B cell (primary cell): ENCODE results near the gene SLC22A6. TPM values are rescaled to one million over a fixed set of nuclear protein-coding genes. Genes with fewer than 3 reads are reported as not detected.

Experiments used
- ATAC-seq: fragments of 200-7000 bp; cut with Tn5 transposase; one replicate; pipeline ENCODE4 v1.10.0; 2021; ENCODE audit warnings: low read depth, mild to moderate bottlenecking, moderate number of reproducible peaks, moderate library complexity
- CTCF ChIA-PET: fragments of 350-600 bp; sonication (Branson Sonifier 250); formaldehyde crosslinking; loops from one replicate; lab custom pipeline; 2021; ENCODE audit warnings: antibody characterized with exemption, inconsistent platforms; lab: Charles Lee
- POLR2A ChIA-PET: fragments of 350-600 bp; sonication (Branson Sonifier 250); formaldehyde crosslinking; loops from one replicate; lab custom pipeline; 2021; ENCODE audit warnings: antibody characterized with exemption; lab: Charles Lee
- DNase-seq: peaks from one replicate; pipeline ENCODE4 v3.0.0; 2013
- H2AFZ ChIP-seq: 2 replicates; pipeline ENCODE4 v1.6.1; 2012; ENCODE audit warnings: mild to moderate bottlenecking, low read depth, low read length; ENCODE audit not compliant: insufficient read depth, poor library complexity, severe bottlenecking
- H3K27ac ChIP-seq, 2 donors: 1 replicate in 1 of 2; 2 replicates in 1 of 2; pipeline ENCODE4 v1.5.1; 2012 to 2013; ENCODE audit warnings: low read length in 2 of 2, mild to moderate bottlenecking in 2 of 2, moderate library complexity in 1 of 2
- H3K27me3 ChIP-seq, 4 experiments: fragments of 200-600 bp in 1 of 4; sonication (generic) in 1 of 4; replicated peaks in 1 of 4; 1 replicate in 2 of 4; 2 replicates in 2 of 4; pipeline versions ENCODE4 v1.6.1 to v1.7.0; 2013 to 2016; ENCODE audit warnings: low read length in 3 of 4, mild to moderate bottlenecking in 2 of 4, mixed read lengths in 1 of 4, moderate library complexity in 1 of 4; ENCODE audit not compliant: insufficient read depth in 4 of 4, control insufficient read depth in 3 of 4; ENCODE audit errors: control extremely low read depth in 1 of 4
- H3K36me3 ChIP-seq, 2 experiments: replicated peaks in 1 of 2; 1 replicate in 1 of 2; 2 replicates in 1 of 2; pipeline versions ENCODE4 v1.6.1 to v1.7.1; 2013; ENCODE audit warnings: low read length in 1 of 2; ENCODE audit not compliant: insufficient read depth in 2 of 2, control insufficient read depth in 1 of 2; ENCODE audit errors: control extremely low read depth in 1 of 2, extremely low read depth in 1 of 2
- H3K4me1 ChIP-seq, 2 donors: fragments of 200-600 bp in 1 of 2; sonication (generic) in 1 of 2; 1 replicate in 1 of 2; 2 replicates in 1 of 2; pipeline versions ENCODE4 v1.5.1 to v1.6.1; 2013 to 2017; ENCODE audit warnings: low read length in 2 of 2; ENCODE audit not compliant: control insufficient read depth in 2 of 2, insufficient read depth in 2 of 2
- H3K4me2 ChIP-seq: replicated peaks from 2 replicates; pipeline ENCODE3; 2012; ENCODE audit warnings: mild to moderate bottlenecking, low read depth, low read length; ENCODE audit not compliant: poor library complexity, severe bottlenecking
- H3K4me3 ChIP-seq, 5 experiments: fragments of 200-600 bp in 1 of 5; sonication (generic) in 1 of 5; 1 replicate in 3 of 5; 2 replicates in 2 of 5; pipeline versions ENCODE4 v1.5.1 to v1.7.0; 2011 to 2016; ENCODE audit warnings: low read length in 4 of 5, mild to moderate bottlenecking in 4 of 5, low read depth in 2 of 5, control low read depth in 1 of 5, moderate library complexity in 1 of 5; ENCODE audit not compliant: insufficient read depth in 1 of 5; ENCODE audit errors: control extremely low read depth in 1 of 5, extremely low read depth in 1 of 5
- H3K79me2 ChIP-seq: fragments of 200-600 bp; sonication (generic); one replicate; pipeline ENCODE4 v1.6.0; 2016; ENCODE audit warnings: low read length; ENCODE audit not compliant: control insufficient read depth, insufficient read depth
- H3K9ac ChIP-seq: fragments of 200-600 bp; sonication (generic); 2 replicates; pipeline ENCODE4 v1.6.1; 2017; ENCODE audit warnings: mild to moderate bottlenecking, low read length, moderate library complexity
- H3K9me3 ChIP-seq, 3 donors: one replicate each; pipeline versions ENCODE4 v1.6.1 to v1.7.1; 2013; ENCODE audit warnings: low read length in 2 of 3; ENCODE audit not compliant: control insufficient read depth in 2 of 3, insufficient read depth in 1 of 3; ENCODE audit errors: control extremely low read depth in 1 of 3
- H4K20me1 ChIP-seq: 2 replicates; pipeline ENCODE4 v1.6.0; 2012; ENCODE audit warnings: mild to moderate bottlenecking, low read length; ENCODE audit not compliant: insufficient read depth, control insufficient read depth, poor library complexity, severe bottlenecking
- H3K27ac Mint-ChIP-seq: one replicate; pipeline ENCODE4 v1.8.0; 2021; ENCODE audit warnings: mixed read lengths
- H3K27me3 Mint-ChIP-seq: one replicate; pipeline ENCODE4 v1.8.0; 2021; ENCODE audit warnings: mixed read lengths
- H3K4me1 Mint-ChIP-seq: one replicate; pipeline ENCODE4 v1.8.0; 2021; ENCODE audit warnings: mixed read lengths
- H3K4me3 Mint-ChIP-seq: one replicate; pipeline ENCODE4 v1.8.0; 2021; ENCODE audit warnings: mixed read lengths
- H3K9me3 Mint-ChIP-seq: one replicate; pipeline ENCODE4 v1.8.0; 2022; ENCODE audit warnings: mixed read lengths; ENCODE audit not compliant: insufficient read depth
- CTCF ChIP-seq: fragments of 200-600 bp; IDR thresholded peaks from one replicate; pipeline ENCODE4 v1.8.0; 2022; ENCODE audit warnings: antibody characterized with exemption, mild to moderate bottlenecking
- EZH2 ChIP-seq: IDR thresholded peaks from 2 replicates; pipeline ENCODE4 v1.6.1; 2012; ENCODE audit warnings: borderline replicate concordance, low read depth, mild to moderate bottlenecking, moderate library complexity, low read length; ENCODE audit not compliant: insufficient read depth, poor library complexity, severe bottlenecking
- WGBS: methylation state at CpG from one replicate; pipeline ENCODE4 v1.1.5; 2013; ENCODE audit warnings: missing lambda C conversion rate; ENCODE audit not compliant: insufficient coverage; 5-methylcytosine and 5-hydroxymethylcytosine counted together
- intact Hi-C: fragments of 100-400 bp; cut with micrococcal nuclease; formaldehyde crosslinking; loops from one replicate; pipeline ENCODE4 v1.10.0; 2022
- polyA plus RNA-seq: library from polyadenylated mRNA; depleted of rRNA; stranded (reverse); fragments of >200 nt; gene quantifications from 2 replicates; pipeline ENCODE4 v1.2.3, GENCODE V29; 2012
- total RNA-seq, 2 donors: library from RNA; stranded (reverse); fragments of 120-200 nt in 1 of 2; gene quantifications; 1 replicate in 1 of 2; 2 replicates in 1 of 2; pipeline versions ENCODE4 v1.2.3 to v1.2.4, GENCODE V29; 2013 to 2022

Gene SLC22A6
- total and polyA plus RNA-seq, 2 donors (not counting 1 experiment from before 2014, with no cell fraction given), result not detected

- H3K27me3 Mint-ChIP-seq, result peaks cover 32% of the 10 kb centered on the region
These were observed 26.2 kb upstream of the SLC22A6 start for GRCh38 chr11:63010934-63011439.

GRCh38 chr11:63007920-63008319, 23.2 kb upstream of the SLC22A6 start:
- no peak overlapping the region for H2AFZ ChIP-seq
- no peaks in the 10 kb centered on the region for H3K27me3 ChIP-seq
- 88% methylated on average over 5 of the region's 5 CpGs for WGBS
- no peaks in the 10 kb centered on the region for H3K9me3 Mint-ChIP-seq
- no peak for TF ChIP-seq EZH2
- no peak for TF ChIP-seq CTCF
- H3K4me3 ChIP-seq, result no peak overlapping the region
- no peaks in the 10 kb centered on the region for H3K79me2 ChIP-seq
- CTCF ChIA-PET, result interaction anchor here (1.0 to 3.5 kb wide), 3 partner anchors 14 to 102 kb away, joined by 4 to 16 read pairs (median 12); no protein-coding TSS in a partner anchor
- ATAC-seq (no peak), DNase-seq (no peak)
- H3K27me3 Mint-ChIP-seq, result peaks cover 21% of the 10 kb centered on the region
- H3K27ac Mint-ChIP-seq, result no peak overlapping the region
- POLR2A ChIA-PET, result no interaction called here
- no peak overlapping the region for H3K27ac ChIP-seq
- H3K4me1 ChIP-seq, result no peaks in the 10 kb centered on the region
- no peaks in the 10 kb centered on the region for H3K4me1 Mint-ChIP-seq
- H3K9ac ChIP-seq, result no peak overlapping the region
- no peaks in the 10 kb centered on the region for H3K36me3 ChIP-seq
- H4K20me1 ChIP-seq, result no peaks in the 10 kb centered on the region
- intact Hi-C loops, result no loop called here
- H3K4me3 Mint-ChIP-seq, result no peak overlapping the region
- H3K9me3 ChIP-seq, result no peaks in the 10 kb centered on the region
- H3K4me2 ChIP-seq, result no peak overlapping the region

More at GRCh38 chr11:63010934-63011439, 26.2 kb upstream of the SLC22A6 start:
- H3K27me3 ChIP-seq, result no peaks in the 10 kb centered on the region
- no peaks in the 10 kb centered on the region for H3K4me1 Mint-ChIP-seq
- H4K20me1 ChIP-seq, result no peaks in the 10 kb centered on the region
- intact Hi-C loops, result no loop called here
- H3K4me2 ChIP-seq, result no peak overlapping the region
- H3K9ac ChIP-seq, result no peak overlapping the region
- ChIA-PET CTCF (interaction anchor here (3.3 to 3.5 kb wide), 2 partner anchors 10 to 105 kb away, joined by 12 to 16 read pairs; no protein-coding TSS in a partner anchor), POLR2A (no interaction called here)
- no peak overlapping the region for H3K4me3 Mint-ChIP-seq
- H3K27ac ChIP-seq, result no peak overlapping the region
- DNase-seq (no peak), ATAC-seq (no peak)
- H3K79me2 ChIP-seq, result no peaks in the 10 kb centered on the region
- no peak overlapping the region for H3K27ac Mint-ChIP-seq
- no peaks in the 10 kb centered on the region for H3K4me1 ChIP-seq
- no peaks in the 10 kb centered on the region for H3K36me3 ChIP-seq
- no peaks in the 10 kb centered on the region for H3K9me3 ChIP-seq
- 100% methylated on average over 3 of the region's 5 CpGs for WGBS
- H2AFZ ChIP-seq, result no peak overlapping the region
- H3K4me3 ChIP-seq, result no peak overlapping the region
- no peaks in the 10 kb centered on the region for H3K9me3 Mint-ChIP-seq
- TF ChIP-seq CTCF (no peak), EZH2 (no peak)
